Pancreas (tissue), 10 donors: ENCODE measurements around the gene PALS2. TPM values are rescaled to one million over a fixed set of nuclear protein-coding genes. Genes with fewer than 3 reads are reported as not detected.

Experiments
- ATAC-seq, 4 donors: fragments of 200-7000 bp; cut with Tn5 transposase; one replicate each; pipeline versions ENCODE4 v1.8.0 to v1.9.1; 2020; ENCODE audit warnings: mild to moderate bottlenecking in 4 of 4, moderate library complexity in 4 of 4
- DNase-seq, 6 donors: peaks; one replicate each; pipeline ENCODE4 v3.0.0-alpha.2; 2020
- FAIRE-seq: peaks from 2 replicates; lab custom pipeline; 2012; peaks lifted over from hg19 to GRCh38; lab: Jason Lieb, UNC
- H3K27ac ChIP-seq, 4 donors: fragments of 200-600 bp; sonication (generic); 1 replicate in 3 of 4; 2 replicates in 1 of 4; pipeline versions ENCODE4 v1.5.0 to v1.8.0; 2020
- H3K27me3 ChIP-seq, 4 donors: fragments of 200-600 bp; one replicate each; pipeline ENCODE4 v1.8.0; 2021
- H3K36me3 ChIP-seq, 3 donors: fragments of 200-600 bp; sonication (generic) in 1 of 3; one replicate each; pipeline versions ENCODE4 v1.5.0 to v1.8.0; 2020 to 2021
- H3K4me1 ChIP-seq, 3 donors: fragments of 200-600 bp; one replicate each; pipeline ENCODE4 v1.8.0; 2021
- H3K4me3 ChIP-seq, 4 donors: fragments of 200-600 bp; sonication (generic) in 2 of 4; one replicate each; pipeline versions ENCODE4 v1.5.0 to v1.8.0; 2020 to 2021
- H3K9me3 ChIP-seq, 4 donors: fragments of 200-600 bp; one replicate each; pipeline ENCODE4 v1.8.0; 2021
- WGBS, 2 donors: extraction: QIAGEN DNeasy Blood & Tissue Kit; methylation state at CpG; one replicate each; pipeline ENCODE4 v1.1.7; 2013; 5-methylcytosine and 5-hydroxymethylcytosine counted together
- intact Hi-C, 3 donors: fragments of 100-400 bp; cut with DNase I; formaldehyde crosslinking; loops; one replicate each; pipeline versions ENCODE4 v1.11.1 to v1.14.2; 2022
- polyA plus RNA-seq, 2 donors: library from polyadenylated mRNA; stranded (reverse); fragments of 200-250 nt; gene quantifications; one replicate each; pipeline ENCODE4 v1.2.3, GENCODE V29; 2013
- total RNA-seq, 6 donors: library from RNA; stranded (reverse); fragmentation: NEBNext Ultra II Directional in 4 of 6; extraction: Animal tissue kit (Norgen Biotek cat#: 25700) in 4 of 6; gene quantifications; one replicate each; pipeline versions ENCODE4 v1.2.1 to v1.2.4, GENCODE V29; 2021 to 2023
- TF ChIP-seq, protein P1 (sequence below), 4 donors: fragments of 200-600 bp; sonication (generic) in 3 of 4; IDR thresholded peaks; one replicate each; pipeline versions ENCODE4 v1.5.0 to v1.8.0; 2021; ENCODE audit warnings: antibody characterized with exemption in 4 of 4
- donor health status: healthy with polysubstance abuse.
- donor health status: DM: no; HTN: no; CAD: no; lungs with moderate emphysema.
- donor health status: DM: no; HTN: no; CAD: no.
- donor health status: control.
- donor health status: control.
- donor health status: Bipolar disorder and iron deficiency.
- donor health status: DM: yes; HTN: yes; CAD: no.
- donor health status: DM: no; HTN: no; CAD: no.
- donor health status: DM: no; HTN: no; CAD: no.
- donor health status: DM: yes; HTN: yes; CAD: no.

PALS2 gene
- total and polyA plus RNA-seq, 8 donors, result 4.1 to 36.7 (median 29.7) TPM

GRCh38 chr7:24548390-24548789 is 24.9 kb upstream of the PALS2 start:
- Histone ChIP-seq H3K27ac (no peak overlapping the region), H3K27me3 (no peaks in the 10 kb centered on the region), H3K9me3 (no peaks in the 10 kb centered on the region), H3K4me3 (no peak overlapping the region), H3K36me3 (no peaks in the 10 kb centered on the region), H3K4me1 (no peaks in the 10 kb centered on the region)
- ATAC-seq, result no peak
- TF ChIP-seq, protein P1, sequence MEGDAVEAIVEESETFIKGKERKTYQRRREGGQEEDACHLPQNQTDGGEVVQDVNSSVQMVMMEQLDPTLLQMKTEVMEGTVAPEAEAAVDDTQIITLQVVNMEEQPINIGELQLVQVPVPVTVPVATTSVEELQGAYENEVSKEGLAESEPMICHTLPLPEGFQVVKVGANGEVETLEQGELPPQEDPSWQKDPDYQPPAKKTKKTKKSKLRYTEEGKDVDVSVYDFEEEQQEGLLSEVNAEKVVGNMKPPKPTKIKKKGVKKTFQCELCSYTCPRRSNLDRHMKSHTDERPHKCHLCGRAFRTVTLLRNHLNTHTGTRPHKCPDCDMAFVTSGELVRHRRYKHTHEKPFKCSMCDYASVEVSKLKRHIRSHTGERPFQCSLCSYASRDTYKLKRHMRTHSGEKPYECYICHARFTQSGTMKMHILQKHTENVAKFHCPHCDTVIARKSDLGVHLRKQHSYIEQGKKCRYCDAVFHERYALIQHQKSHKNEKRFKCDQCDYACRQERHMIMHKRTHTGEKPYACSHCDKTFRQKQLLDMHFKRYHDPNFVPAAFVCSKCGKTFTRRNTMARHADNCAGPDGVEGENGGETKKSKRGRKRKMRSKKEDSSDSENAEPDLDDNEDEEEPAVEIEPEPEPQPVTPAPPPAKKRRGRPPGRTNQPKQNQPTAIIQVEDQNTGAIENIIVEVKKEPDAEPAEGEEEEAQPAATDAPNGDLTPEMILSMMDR (IDR thresholded peaks at IDR 0.05), result no peak
- no peak for DNase-seq
- FAIRE-seq, result no peak
- intact Hi-C loops, result no loop called here

DNA sequence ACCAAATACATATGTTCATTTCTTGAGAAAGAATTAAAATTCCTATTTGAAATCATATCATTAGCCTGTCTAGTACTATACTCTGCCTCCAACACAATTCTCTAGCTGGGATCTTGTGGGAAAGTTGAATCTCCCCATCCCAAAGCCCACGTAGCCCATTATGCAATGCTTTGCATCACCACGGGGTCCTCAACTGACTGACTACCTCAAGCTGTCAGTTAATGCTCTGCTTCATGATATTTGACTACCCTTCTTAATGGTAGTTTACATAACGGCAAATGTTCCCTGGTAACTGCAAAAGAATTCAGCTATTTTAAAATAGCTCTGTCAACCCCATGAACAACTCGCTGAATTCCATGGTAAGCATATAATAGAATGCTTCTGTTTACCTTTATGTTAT is 23.3 kb upstream of the PALS2 start:
- Histone ChIP-seq H3K4me1 (no peaks in the 10 kb centered on the region), H3K27ac (no peak overlapping the region), H3K4me3 (no peak overlapping the region), H3K27me3 (no peaks in the 10 kb centered on the region), H3K36me3 (no peaks in the 10 kb centered on the region), H3K9me3 (no peaks in the 10 kb centered on the region)
- FAIRE-seq (no peak), DNase-seq (no peak), ATAC-seq (no peak)
- TF ChIP-seq, protein P1 (IDR thresholded peaks at IDR 0.05), result no peak
- WGBS, 2 donors, result 51 to 54% methylated on average over 4 of the region's 4 CpGs
- intact Hi-C loops, result no loop called here

DNA sequence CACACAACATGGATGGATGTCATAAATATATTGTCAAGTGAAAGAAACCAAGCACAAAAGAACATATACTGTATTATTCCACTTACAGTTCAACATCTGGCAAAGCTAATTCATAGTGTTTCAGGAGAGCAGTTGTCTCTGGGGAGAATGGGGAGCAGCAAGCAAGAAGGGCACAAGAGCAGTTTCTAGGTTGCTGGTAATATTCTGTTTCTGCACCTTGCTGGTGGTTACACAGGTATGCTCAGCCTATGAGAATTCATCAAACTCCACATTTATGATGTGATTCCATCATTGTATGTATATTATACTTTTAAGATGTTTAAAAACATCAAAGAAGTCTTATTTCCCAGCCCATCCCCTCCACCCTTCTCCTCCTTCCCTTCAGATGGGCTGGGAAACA is 18.1 kb upstream of the PALS2 start:
- peak in 1 of 4 donors; percentile 27 for ATAC-seq
- H3K27ac ChIP-seq, result no peak overlapping the region
- H3K27me3 ChIP-seq, result no peaks in the 10 kb centered on the region
- TF ChIP-seq, protein P1 (IDR thresholded peaks at IDR 0.05), result no peak
- intact Hi-C loops, result no loop called here
- H3K4me1 ChIP-seq, result no peaks in the 10 kb centered on the region
- FAIRE-seq, result no peak
- no peak for DNase-seq
- H3K9me3 ChIP-seq, result no peaks in the 10 kb centered on the region
- no peaks in the 10 kb centered on the region for H3K36me3 ChIP-seq
- no peak overlapping the region for H3K4me3 ChIP-seq

GRCh38 chr7:24555719-24556118 is 17.5 kb upstream of the PALS2 start:
- ATAC-seq (no peak), FAIRE-seq (no peak), DNase-seq (no peak)
- Histone ChIP-seq H3K27me3 (no peaks in the 10 kb centered on the region), H3K4me3 (no peak overlapping the region), H3K36me3 (no peaks in the 10 kb centered on the region), H3K9me3 (no peaks in the 10 kb centered on the region), H3K27ac (no peak overlapping the region), H3K4me1 (no peaks in the 10 kb centered on the region)
- intact Hi-C loops, result no loop called here
- TF ChIP-seq, protein P1 (IDR thresholded peaks at IDR 0.05), result no peak
- WGBS, 2 donors, result 81 to 88% methylated on average over 5 of the region's 5 CpGs

DNA sequence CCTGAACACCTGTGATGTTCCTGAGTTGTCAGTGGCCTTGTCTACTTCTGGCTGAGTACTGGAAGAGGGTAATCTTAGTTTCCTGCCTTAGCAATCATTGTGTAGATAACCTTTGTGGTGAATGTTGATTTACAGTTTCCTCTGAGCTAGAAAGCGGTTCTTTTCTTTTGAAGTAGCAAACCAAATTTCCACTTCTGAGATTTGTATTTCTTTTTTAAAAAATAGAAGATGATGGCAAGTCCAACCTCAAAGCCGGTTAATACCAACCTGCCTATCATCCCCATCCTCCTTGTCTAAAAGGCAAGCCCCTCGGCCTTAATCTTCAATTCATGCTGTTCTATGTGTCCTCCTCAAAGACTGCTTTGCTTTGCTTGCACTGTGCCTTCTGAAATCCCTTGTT is 12.5 kb upstream of the PALS2 start:
- intact Hi-C loops, result no loop called here
- ATAC-seq, result no peak
- Histone ChIP-seq H3K36me3 (no peaks in the 10 kb centered on the region), H3K27me3 (no peaks in the 10 kb centered on the region), H3K4me1 (no peaks in the 10 kb centered on the region), H3K4me3 (no peak overlapping the region), H3K27ac (no peak overlapping the region), H3K9me3 (no peaks in the 10 kb centered on the region)
- TF ChIP-seq, protein P1 (IDR thresholded peaks at IDR 0.05), result no peak
- DNase-seq, result no peak
- FAIRE-seq, result no peak
- WGBS, 2 donors, result 50 to 51% methylated on average over 3 of the region's 3 CpGs
